RKO (cell line): ENCODE data around the gene RMRP.
"Not testable (repeated sequence)": the region's sequence is repeated elsewhere in the genome, so short reads cannot be mapped to it uniquely, and the experiment has no call there.

Experiments
- DNase-seq: peaks from one replicate; pipeline ENCODE4 v3.0.0-alpha.2; 2016; ENCODE audit warnings: low spot score

The RMRP gene

GRCh38 chr9:35664531-35665470 lies 7.0 kb upstream of the RMRP start, which contains the start of gene ARHGEF39:
Gene ARHGEF39, minus strand, starts transcription at chr9:35665195. Its CDS starts 26 bp downstream, at chr9:35665169.
- peak; percentile 91 for DNase-seq

GRCh38 chr9:35662437-35662836 lies 4.6 kb upstream of the RMRP start:
- DNase-seq, result no peak

- no peak for DNase-seq
Observed at GRCh38 chr9:35661756-35662350, 4.0 kb upstream of the RMRP start.

- peak; percentile 66 for DNase-seq
Observed at GRCh38 chr9:35660966-35661415, 3.2 kb upstream of the RMRP start.

GRCh38 chr9:35659340-35659739 lies 1.5 kb upstream of the RMRP start:
- DNase-seq, result peak; percentile 64

GRCh38 chr9:35658968-35659220 lies 1.1 kb upstream of the RMRP start:
- DNase-seq, result peak; percentile 85

- peak; percentile 78 for DNase-seq
Observed at GRCh38 chr9:35658137-35658967, 533 bp upstream of the RMRP start, which contains the start of gene CCDC107. Gene CCDC107, plus strand, starts transcription at chr9:35658292. Its CDS starts 88 bp downstream, at chr9:35658380.

- no peak for DNase-seq
Observed at GRCh38 chr9:35656831-35657545, 831 bp downstream of the RMRP start.

GRCh38 chr9:35656348-35656747 lies 1.5 kb downstream of the RMRP start:
- no peak for DNase-seq

- no peak for DNase-seq
Observed at GRCh38 chr9:35653611-35654010, 4.2 kb downstream of the RMRP start.

GRCh38 chr9:35652829-35653209 lies 5.0 kb downstream of the RMRP start:
- DNase-seq, result no peak

GRCh38 chr9:35651956-35652828 lies 5.6 kb downstream of the RMRP start:
- DNase-seq, result peak; percentile 35

- no peak for DNase-seq
Observed at GRCh38 chr9:35650341-35651158, 7.3 kb downstream of the RMRP start, which contains the start of gene SIT1. Gene SIT1, minus strand, starts transcription at chr9:35650931. Its CDS starts 78 bp downstream, at chr9:35650853.

GRCh38 chr9:35649431-35650340 lies 8.1 kb downstream of the RMRP start:
- no peak for DNase-seq

- peak; percentile 92 for DNase-seq
Observed at GRCh38 chr9:35646533-35647265, 11.1 kb downstream of the RMRP start.

- no peak for DNase-seq
Observed at GRCh38 chr9:35646153-35646532, 11.7 kb downstream of the RMRP start.

GRCh38 chr9:35645736-35646135 lies 12.1 kb downstream of the RMRP start:
- DNase-seq, result not testable (repeated sequence)

- DNase-seq, result no peak
Observed at GRCh38 chr9:35643046-35643445, 14.8 kb downstream of the RMRP start.
